K562 (cell line): ENCODE measurements around the gene ZDHHC5. TPM values are rescaled to one million over a fixed set of nuclear protein-coding genes. Genes with fewer than 3 reads are reported as not detected.
A peak's percentile ranks its signal among the peaks of the same experiment; 100 is the strongest.

ENCODE experiments used
- FOXA3 ChIP-seq, 2 experiments: fragments of 450-650 bp in 1 of 2; sonication (generic) in 1 of 2; formaldehyde crosslinking; IDR thresholded peaks in 1 of 2; conservative IDR thresholded peaks in 1 of 2; 2 replicates each; pipeline versions ENCODE4 v1.4.0 to v1.8.0; 2020 to 2022; ENCODE audit warnings: mild to moderate bottlenecking in 2 of 2, missing genetic modification reagents in 1 of 2
- FOXJ2 ChIP-seq: fragments of 200-800 bp; sonication (Bioruptor generic); IDR thresholded peaks from 2 replicates; pipeline ENCODE4 v1.6.1; 2016; ENCODE audit warnings: missing genetic modification characterization, missing compliant biosample characterization
- KLF10 ChIP-seq: fragments of 250-450 bp; sonication (Bioruptor Pico); IDR thresholded peaks from 2 replicates; pipeline ENCODE4 v1.6.1; 2021; ENCODE audit warnings: matching md5 sums
- MCM3 ChIP-seq: fragments of 450-650 bp; IDR thresholded peaks from 2 replicates; pipeline ENCODE4 v1.6.1; 2016
- RBM25 ChIP-seq: fragments of 200-400 bp; formaldehyde crosslinking; IDR thresholded peaks from 2 replicates; pipeline ENCODE4 v1.6.1; 2018; ENCODE audit warnings: low read length, low read depth, moderate library complexity; ENCODE audit not compliant: severe bottlenecking
- RBM34 ChIP-seq: fragments of 200-400 bp; formaldehyde crosslinking; IDR thresholded peaks from 2 replicates; pipeline ENCODE4 v1.6.1; 2018; ENCODE audit warnings: low read length, borderline replicate concordance; ENCODE audit not compliant: insufficient read depth
- TAF1 ChIP-seq: IDR thresholded peaks from 2 replicates; pipeline ENCODE4 v1.6.1; 2011; ENCODE audit warnings: mild to moderate bottlenecking, low read length, moderate library complexity; ENCODE audit not compliant: insufficient read depth, control insufficient read depth, severe bottlenecking; ENCODE audit errors: extremely low read depth
- TCF3 ChIP-seq: sonication (generic); formaldehyde crosslinking; IDR thresholded peaks from 2 replicates; pipeline ENCODE4 v1.4.0; 2020; ENCODE audit warnings: mild to moderate bottlenecking, missing genetic modification reagents
- ZNF143 ChIP-seq: sonication (generic); formaldehyde crosslinking; IDR thresholded peaks from 2 replicates; pipeline ENCODE4 v1.9.0; 2022; ENCODE audit warnings: mild to moderate bottlenecking, missing genetic modification reagents
- ZNF239 ChIP-seq: fragments of 250-450 bp; sonication (Bioruptor Pico); IDR thresholded peaks from 2 replicates; pipeline ENCODE4 v1.4.0; 2020; ENCODE audit warnings: mild to moderate bottlenecking
- polyA plus RNA-seq, 8 experiments: library from polyadenylated mRNA; depleted of rRNA in 4 of 8; stranded (reverse) in 5 of 8; unstranded in 3 of 8; fragments of >200 nt; fragmentation: Nextera tagmentation in 2 of 8; fragmentation: Illumina TruSeq in 1 of 8; extraction: Ambion mirVana in 2 of 8; extraction: Trizol in 1 of 8; gene quantifications; 2 replicates each; pipeline versions ENCODE4 v1.2.1 to v1.2.3, GENCODE V29; 2011 to 2014; ENCODE audit warnings: inconsistent platforms in 1 of 8, missing spikeins in 1 of 8
- total RNA-seq, 7 experiments: library from RNA; depleted of rRNA in 6 of 7; stranded (reverse); fragments of >200 nt in 6 of 7; fragmentation: Illumina TruSeq in 2 of 7; extraction: Trizol in 2 of 7; gene quantifications; 2 replicates each; pipeline versions ENCODE4 v1.2.1 to v1.2.3, GENCODE V29; 2011 to 2021; ENCODE audit warnings: low replicate concordance in 1 of 7
- TF ChIP-seq, protein P1 (sequence below), 2 experiments: fragments of 450-650 bp; IDR thresholded peaks; 2 replicates each; pipeline ENCODE4 v1.6.1; 2016; ENCODE audit warnings: mild to moderate bottlenecking in 2 of 2, borderline replicate concordance in 1 of 2, low read depth in 1 of 2, moderate library complexity in 1 of 2
- TF ChIP-seq, protein P2 (sequence below): fragments of 250-450 bp; sonication (Bioruptor Pico); IDR thresholded peaks from 2 replicates; pipeline ENCODE4 v1.4.0; 2020

The ZDHHC5 gene
- total and polyA plus RNA-seq, 9 of the 15 experiments (the other 6 are each of a cell fraction or from before 2014, with no cell fraction given), result 3.8 to 64.2 (median 35.9) TPM

- TF ChIP-seq, protein P1, sequence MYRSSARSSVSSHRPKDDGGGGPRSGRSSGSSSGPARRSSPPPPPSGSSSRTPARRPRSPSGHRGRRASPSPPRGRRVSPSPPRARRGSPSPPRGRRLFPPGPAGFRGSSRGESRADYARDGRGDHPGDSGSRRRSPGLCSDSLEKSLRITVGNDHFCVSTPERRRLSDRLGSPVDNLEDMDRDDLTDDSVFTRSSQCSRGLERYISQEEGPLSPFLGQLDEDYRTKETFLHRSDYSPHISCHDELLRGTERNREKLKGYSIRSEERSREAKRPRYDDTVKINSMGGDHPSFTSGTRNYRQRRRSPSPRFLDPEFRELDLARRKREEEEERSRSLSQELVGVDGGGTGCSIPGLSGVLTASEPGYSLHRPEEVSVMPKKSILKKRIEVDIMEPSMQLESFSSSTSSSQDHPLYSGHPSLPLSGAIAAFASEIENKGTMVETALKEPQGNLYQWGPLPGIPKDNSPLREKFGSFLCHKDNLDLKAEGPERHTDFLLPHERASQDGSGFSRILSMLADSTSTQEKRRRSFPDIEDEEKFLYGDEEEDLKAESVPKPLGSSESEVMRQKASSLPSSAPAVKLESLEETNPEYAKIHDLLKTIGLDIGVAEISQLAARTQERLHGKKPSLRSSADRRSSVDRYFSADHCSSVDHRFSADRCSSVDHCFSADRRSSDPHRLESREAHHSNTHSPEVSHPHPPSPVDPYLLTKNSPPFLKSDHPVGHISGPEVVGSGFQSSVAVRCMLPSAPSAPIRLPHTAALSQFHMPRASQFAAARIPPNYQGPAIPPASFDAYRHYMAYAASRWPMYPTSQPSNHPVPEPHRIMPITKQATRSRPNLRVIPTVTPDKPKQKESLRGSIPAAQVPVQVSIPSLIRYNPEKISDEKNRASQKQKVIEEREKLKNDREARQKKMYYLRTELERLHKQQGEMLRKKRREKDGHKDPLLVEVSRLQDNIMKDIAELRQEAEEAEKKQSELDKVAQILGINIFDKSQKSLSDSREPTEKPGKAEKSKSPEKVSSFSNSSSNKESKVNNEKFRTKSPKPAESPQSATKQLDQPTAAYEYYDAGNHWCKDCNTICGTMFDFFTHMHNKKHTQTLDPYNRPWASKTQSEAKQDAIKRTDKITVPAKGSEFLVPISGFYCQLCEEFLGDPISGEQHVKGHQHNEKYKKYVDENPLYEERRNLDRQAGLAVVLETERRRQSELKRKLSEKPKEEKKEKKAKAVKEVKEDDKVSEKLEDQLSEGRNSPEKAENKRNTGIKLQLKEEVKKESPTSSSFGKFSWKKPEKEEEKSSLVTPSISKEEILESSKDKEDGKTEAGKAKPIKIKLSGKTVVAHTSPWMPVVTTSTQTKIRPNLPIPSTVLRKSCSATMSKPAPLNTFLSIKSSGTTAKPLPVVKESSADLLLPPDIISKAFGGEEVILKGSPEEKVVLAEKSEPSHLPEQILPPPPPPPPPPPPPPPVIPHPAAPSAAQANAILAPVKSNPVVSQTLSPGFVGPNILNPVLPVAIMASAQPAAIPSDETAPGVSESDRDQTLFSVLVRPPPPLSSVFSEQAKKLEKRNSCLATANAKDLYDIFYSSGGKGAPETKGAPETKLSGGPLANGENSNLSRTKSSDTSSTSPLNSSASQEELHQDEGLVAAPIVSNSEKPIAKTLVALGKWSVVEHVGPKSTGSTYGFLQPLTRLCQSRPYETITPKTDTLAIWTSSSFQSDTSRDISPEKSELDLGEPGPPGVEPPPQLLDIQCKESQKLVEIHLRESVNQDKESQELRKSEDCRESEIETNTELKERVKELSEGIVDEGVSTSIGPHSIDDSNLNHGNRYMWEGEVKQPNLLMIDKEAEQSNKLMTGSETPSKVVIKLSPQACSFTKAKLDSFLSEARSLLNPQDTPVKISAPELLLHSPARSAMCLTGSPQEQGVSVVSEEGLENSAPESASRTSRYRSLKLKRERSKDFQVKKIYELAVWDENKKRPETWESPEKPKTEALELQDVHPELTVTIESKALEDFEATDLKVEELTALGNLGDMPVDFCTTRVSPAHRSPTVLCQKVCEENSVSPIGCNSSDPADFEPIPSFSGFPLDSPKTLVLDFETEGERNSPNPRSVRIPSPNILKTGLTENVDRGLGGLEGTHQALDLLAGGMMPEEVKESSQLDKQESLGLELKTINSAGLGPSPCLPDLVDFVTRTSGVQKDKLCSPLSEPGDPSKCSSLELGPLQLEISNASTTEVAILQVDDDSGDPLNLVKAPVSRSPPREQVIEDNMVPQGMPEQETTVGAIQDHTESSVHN (IDR thresholded peaks at IDR 0.05; ENCODE audit: borderline replicate concordance in 1 of 2, low read depth in 1 of 2), result 0 out of 4 replicates have a peak, but pooled peaks of 1 of the 2 experiments have one; percentile 36
- TF ChIP-seq ZNF239 (CRISPR knock-in tag), result no peak
- TF ChIP-seq TAF1, result peak; percentile 89
- TF ChIP-seq FOXA3 (CRISPR knock-in tag; conservative IDR thresholded peaks at IDR 0.05 in 1 of 2, IDR thresholded peaks at IDR 0.05 in 1 of 2), result 0 out of 4 replicates have a peak, but pooled peaks of 1 of the 2 experiments have one; percentile 42
- TF ChIP-seq RBM34, result no peak
- TF ChIP-seq KLF10, result no peak
- no peak for TF ChIP-seq MCM3
- TF ChIP-seq RBM25, result peak; percentile 89
- no peak; the same call in 1 of the 2 replicates for TF ChIP-seq TCF3 (CRISPR knock-in tag)
- no peak for TF ChIP-seq ZNF143 (CRISPR knock-in tag)
- TF ChIP-seq FOXJ2 (tag), result no peak
- TF ChIP-seq, protein P2, sequence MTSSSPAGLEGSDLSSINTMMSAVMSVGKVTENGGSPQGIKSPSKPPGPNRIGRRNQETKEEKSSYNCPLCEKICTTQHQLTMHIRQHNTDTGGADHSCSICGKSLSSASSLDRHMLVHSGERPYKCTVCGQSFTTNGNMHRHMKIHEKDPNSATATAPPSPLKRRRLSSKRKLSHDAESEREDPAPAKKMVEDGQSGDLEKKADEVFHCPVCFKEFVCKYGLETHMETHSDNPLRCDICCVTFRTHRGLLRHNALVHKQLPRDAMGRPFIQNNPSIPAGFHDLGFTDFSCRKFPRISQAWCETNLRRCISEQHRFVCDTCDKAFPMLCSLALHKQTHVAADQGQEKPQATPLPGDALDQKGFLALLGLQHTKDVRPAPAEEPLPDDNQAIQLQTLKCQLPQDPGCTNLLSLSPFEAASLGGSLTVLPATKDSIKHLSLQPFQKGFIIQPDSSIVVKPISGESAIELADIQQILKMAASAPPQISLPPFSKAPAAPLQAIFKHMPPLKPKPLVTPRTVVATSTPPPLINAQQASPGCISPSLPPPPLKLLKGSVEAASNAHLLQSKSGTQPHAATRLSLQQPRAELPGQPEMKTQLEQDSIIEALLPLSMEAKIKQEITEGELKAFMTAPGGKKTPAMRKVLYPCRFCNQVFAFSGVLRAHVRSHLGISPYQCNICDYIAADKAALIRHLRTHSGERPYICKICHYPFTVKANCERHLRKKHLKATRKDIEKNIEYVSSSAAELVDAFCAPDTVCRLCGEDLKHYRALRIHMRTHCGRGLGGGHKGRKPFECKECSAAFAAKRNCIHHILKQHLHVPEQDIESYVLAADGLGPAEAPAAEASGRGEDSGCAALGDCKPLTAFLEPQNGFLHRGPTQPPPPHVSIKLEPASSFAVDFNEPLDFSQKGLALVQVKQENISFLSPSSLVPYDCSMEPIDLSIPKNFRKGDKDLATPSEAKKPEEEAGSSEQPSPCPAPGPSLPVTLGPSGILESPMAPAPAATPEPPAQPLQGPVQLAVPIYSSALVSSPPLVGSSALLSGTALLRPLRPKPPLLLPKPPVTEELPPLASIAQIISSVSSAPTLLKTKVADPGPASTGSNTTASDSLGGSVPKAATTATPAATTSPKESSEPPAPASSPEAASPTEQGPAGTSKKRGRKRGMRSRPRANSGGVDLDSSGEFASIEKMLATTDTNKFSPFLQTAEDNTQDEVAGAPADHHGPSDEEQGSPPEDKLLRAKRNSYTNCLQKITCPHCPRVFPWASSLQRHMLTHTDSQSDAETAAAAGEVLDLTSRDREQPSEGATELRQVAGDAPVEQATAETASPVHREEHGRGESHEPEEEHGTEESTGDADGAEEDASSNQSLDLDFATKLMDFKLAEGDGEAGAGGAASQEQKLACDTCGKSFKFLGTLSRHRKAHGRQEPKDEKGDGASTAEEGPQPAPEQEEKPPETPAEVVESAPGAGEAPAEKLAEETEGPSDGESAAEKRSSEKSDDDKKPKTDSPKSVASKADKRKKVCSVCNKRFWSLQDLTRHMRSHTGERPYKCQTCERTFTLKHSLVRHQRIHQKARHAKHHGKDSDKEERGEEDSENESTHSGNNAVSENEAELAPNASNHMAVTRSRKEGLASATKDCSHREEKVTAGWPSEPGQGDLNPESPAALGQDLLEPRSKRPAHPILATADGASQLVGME (CRISPR knock-in tag), result no peak
Measured at GRCh38 chr11:57712256-57713150, 44.6 kb downstream of the ZDHHC5 start, which contains the start of gene TMX2 (continued).
